ENCODE results near the gene MRPS23.

- TF ChIP-seq EZH2phosphoT487 (IDR thresholded peaks at IDR 0.05; ENCODE audit: insufficient read depth, low read depth), result no peak
- no peak for TF ChIP-seq EZH2 (IDR thresholded peaks at IDR 0.05; ENCODE audit: insufficient read depth, poor library complexity, severe bottlenecking)
These were observed 10.7 kb upstream of the MRPS23 start for GRCh38 chr17:57860414-57860999.
